NB4 (cell line): ENCODE measurements around the gene RDX.
"Not testable (repeated sequence)": the region's sequence is repeated elsewhere in the genome, so short reads cannot be mapped to it uniquely, and the experiment has no call there.

Experiments used
- CTCF ChIP-seq: IDR thresholded peaks from one replicate; pipeline ENCODE4 v1.5.1; 2012; ENCODE audit warnings: low read depth, low read length
- MAX ChIP-seq: IDR thresholded peaks from 2 replicates; pipeline ENCODE4 v1.6.1; 2011; ENCODE audit warnings: low read depth, low read length
- MYC ChIP-seq: IDR thresholded peaks from 2 replicates; pipeline ENCODE4 v1.6.1; 2011; ENCODE audit warnings: low read depth, low read length
- POLR2A ChIP-seq: IDR thresholded peaks from 2 replicates; pipeline ENCODE4 v1.6.1; 2011; ENCODE audit warnings: mild to moderate bottlenecking; ENCODE audit not compliant: insufficient read length; ENCODE audit errors: extremely low read depth

GRCh38 chr11:110208678-110209312, 87.6 kb downstream of the RDX start:
- TF ChIP-seq CTCF, POLR2A, MYC, MAX: not testable (repeated sequence)
